K562 (cell line): Measurements from ENCODE around the gene ZKSCAN1. TPM values are rescaled to one million over a fixed set of nuclear protein-coding genes. Genes with fewer than 3 reads are reported as not detected.

ENCODE experiments used
- ATF2 ChIP-seq: sonication (generic); formaldehyde crosslinking; IDR thresholded peaks from 2 replicates; pipeline ENCODE4 v1.8.1; 2022; ENCODE audit warnings: missing genetic modification reagents
- CCNT2 ChIP-seq: IDR thresholded peaks from 2 replicates; pipeline ENCODE4 v1.6.1; 2011; ENCODE audit warnings: borderline replicate concordance, low read depth, mild to moderate bottlenecking, moderate library complexity, mixed read lengths, low read length; ENCODE audit not compliant: insufficient read length; ENCODE audit errors: extremely low read depth
- CHD2 ChIP-seq: IDR thresholded peaks from 2 replicates; pipeline ENCODE4 v1.6.1; 2011; ENCODE audit warnings: low read depth, low read length
- KAT8 ChIP-seq: fragments of 450-650 bp; IDR thresholded peaks from 2 replicates; pipeline ENCODE4 v1.6.1; 2016; ENCODE audit warnings: low read depth, mild to moderate bottlenecking
- MEIS2 ChIP-seq: fragments of 450-650 bp; IDR thresholded peaks from 2 replicates; pipeline ENCODE4 v1.6.1; 2014; ENCODE audit warnings: mild to moderate bottlenecking; ENCODE audit not compliant: partially characterized antibody
- RBM34 ChIP-seq: fragments of 200-400 bp; formaldehyde crosslinking; IDR thresholded peaks from 2 replicates; pipeline ENCODE4 v1.6.1; 2018; ENCODE audit warnings: low read length, borderline replicate concordance; ENCODE audit not compliant: insufficient read depth
- SMAD2 ChIP-seq: fragments of 150-350 bp; IDR thresholded peaks from 2 replicates; pipeline ENCODE4 v1.6.1; 2014; ENCODE audit warnings: low read depth, mild to moderate bottlenecking, low read length
- SNRNP70 ChIP-seq: fragments of 200-400 bp; formaldehyde crosslinking; optimal IDR thresholded peaks from 2 replicates; pipeline ENCODE3; 2017; ENCODE audit warnings: low read depth, low read length
- TOE1 ChIP-seq, 2 experiments: fragments of 450-650 bp in 1 of 2; sonication (generic) in 1 of 2; formaldehyde crosslinking in 1 of 2; IDR thresholded peaks; 2 replicates each; pipeline versions ENCODE4 v1.7.1 to v1.8.0; 2016 to 2022; ENCODE audit warnings: borderline replicate concordance in 2 of 2, mild to moderate bottlenecking in 2 of 2, antibody characterized with exemption in 1 of 2, inconsistent platforms in 1 of 2, low read depth in 1 of 2, missing genetic modification reagents in 1 of 2, moderate library complexity in 1 of 2
- ZNF12 ChIP-seq: sonication (generic); formaldehyde crosslinking; IDR thresholded peaks from 2 replicates; pipeline ENCODE4 v1.4.0; 2020; ENCODE audit warnings: mild to moderate bottlenecking, missing genetic modification reagents
- ZNF232 ChIP-seq: sonication (generic); formaldehyde crosslinking; IDR thresholded peaks from 2 replicates; pipeline ENCODE4 v1.8.0; 2022; ENCODE audit warnings: mild to moderate bottlenecking, missing genetic modification reagents
- ZNF24 ChIP-seq: fragments of 450-650 bp; IDR thresholded peaks from 2 replicates; pipeline ENCODE4 v1.6.1; 2016
- ZNF282 ChIP-seq: sonication (generic); formaldehyde crosslinking; IDR thresholded peaks from 2 replicates; pipeline ENCODE4 v1.8.1; 2023; ENCODE audit warnings: missing genetic modification reagents
- ZNF324 ChIP-seq: fragments of 250-450 bp; sonication (Bioruptor Pico); IDR thresholded peaks from 2 replicates; pipeline ENCODE4 v1.4.0; 2020; ENCODE audit warnings: mild to moderate bottlenecking
- ZNF449 ChIP-seq: fragments of 250-450 bp; sonication (Bioruptor Pico); IDR thresholded peaks from 2 replicates; pipeline ENCODE4 v1.8.0; 2022; ENCODE audit warnings: moderate library complexity, mild to moderate bottlenecking, inconsistent platforms
- polyA plus RNA-seq, 8 experiments: library from polyadenylated mRNA; depleted of rRNA in 4 of 8; stranded (reverse) in 5 of 8; unstranded in 3 of 8; fragments of >200 nt; fragmentation: Nextera tagmentation in 2 of 8; fragmentation: Illumina TruSeq in 1 of 8; extraction: Ambion mirVana in 2 of 8; extraction: Trizol in 1 of 8; gene quantifications; 2 replicates each; pipeline versions ENCODE4 v1.2.1 to v1.2.3, GENCODE V29; 2011 to 2014; ENCODE audit warnings: inconsistent platforms in 1 of 8, missing spikeins in 1 of 8
- total RNA-seq, 7 experiments: library from RNA; depleted of rRNA in 6 of 7; stranded (reverse); fragments of >200 nt in 6 of 7; fragmentation: Illumina TruSeq in 2 of 7; extraction: Trizol in 2 of 7; gene quantifications; 2 replicates each; pipeline versions ENCODE4 v1.2.1 to v1.2.3, GENCODE V29; 2011 to 2021; ENCODE audit warnings: low replicate concordance in 1 of 7
- TF ChIP-seq, protein P1 (sequence below): fragments of 200-800 bp; sonication (Bioruptor generic); IDR thresholded peaks from 2 replicates; pipeline ENCODE4 v1.6.1; 2016; ENCODE audit warnings: missing genetic modification characterization, missing compliant biosample characterization
- TF ChIP-seq, protein P2 (sequence below): fragments of 250-450 bp; sonication (Bioruptor Pico); IDR thresholded peaks from 2 replicates; pipeline ENCODE4 v1.5.0; 2021; ENCODE audit warnings: mild to moderate bottlenecking, borderline replicate concordance

ZKSCAN1 gene
- total and polyA plus RNA-seq, 9 of the 15 experiments (the other 6 are each of a cell fraction or from before 2014, with no cell fraction given), result 5.3 to 43.0 (median 23.2) TPM

- TF ChIP-seq, protein P1, sequence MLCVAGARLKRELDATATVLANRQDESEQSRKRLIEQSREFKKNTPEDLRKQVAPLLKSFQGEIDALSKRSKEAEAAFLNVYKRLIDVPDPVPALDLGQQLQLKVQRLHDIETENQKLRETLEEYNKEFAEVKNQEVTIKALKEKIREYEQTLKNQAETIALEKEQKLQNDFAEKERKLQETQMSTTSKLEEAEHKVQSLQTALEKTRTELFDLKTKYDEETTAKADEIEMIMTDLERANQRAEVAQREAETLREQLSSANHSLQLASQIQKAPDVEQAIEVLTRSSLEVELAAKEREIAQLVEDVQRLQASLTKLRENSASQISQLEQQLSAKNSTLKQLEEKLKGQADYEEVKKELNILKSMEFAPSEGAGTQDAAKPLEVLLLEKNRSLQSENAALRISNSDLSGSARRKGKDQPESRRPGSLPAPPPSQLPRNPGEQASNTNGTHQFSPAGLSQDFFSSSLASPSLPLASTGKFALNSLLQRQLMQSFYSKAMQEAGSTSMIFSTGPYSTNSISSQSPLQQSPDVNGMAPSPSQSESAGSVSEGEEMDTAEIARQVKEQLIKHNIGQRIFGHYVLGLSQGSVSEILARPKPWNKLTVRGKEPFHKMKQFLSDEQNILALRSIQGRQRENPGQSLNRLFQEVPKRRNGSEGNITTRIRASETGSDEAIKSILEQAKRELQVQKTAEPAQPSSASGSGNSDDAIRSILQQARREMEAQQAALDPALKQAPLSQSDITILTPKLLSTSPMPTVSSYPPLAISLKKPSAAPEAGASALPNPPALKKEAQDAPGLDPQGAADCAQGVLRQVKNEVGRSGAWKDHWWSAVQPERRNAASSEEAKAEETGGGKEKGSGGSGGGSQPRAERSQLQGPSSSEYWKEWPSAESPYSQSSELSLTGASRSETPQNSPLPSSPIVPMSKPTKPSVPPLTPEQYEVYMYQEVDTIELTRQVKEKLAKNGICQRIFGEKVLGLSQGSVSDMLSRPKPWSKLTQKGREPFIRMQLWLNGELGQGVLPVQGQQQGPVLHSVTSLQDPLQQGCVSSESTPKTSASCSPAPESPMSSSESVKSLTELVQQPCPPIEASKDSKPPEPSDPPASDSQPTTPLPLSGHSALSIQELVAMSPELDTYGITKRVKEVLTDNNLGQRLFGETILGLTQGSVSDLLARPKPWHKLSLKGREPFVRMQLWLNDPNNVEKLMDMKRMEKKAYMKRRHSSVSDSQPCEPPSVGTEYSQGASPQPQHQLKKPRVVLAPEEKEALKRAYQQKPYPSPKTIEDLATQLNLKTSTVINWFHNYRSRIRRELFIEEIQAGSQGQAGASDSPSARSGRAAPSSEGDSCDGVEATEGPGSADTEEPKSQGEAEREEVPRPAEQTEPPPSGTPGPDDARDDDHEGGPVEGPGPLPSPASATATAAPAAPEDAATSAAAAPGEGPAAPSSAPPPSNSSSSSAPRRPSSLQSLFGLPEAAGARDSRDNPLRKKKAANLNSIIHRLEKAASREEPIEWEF (CRISPR knock-in tag), result no peak; the same call in 1 of the 2 replicates
- TF ChIP-seq MEIS2, result peak; percentile 72
- TF ChIP-seq TOE1 (IDR thresholded peaks at IDR 0.05; ENCODE audit: borderline replicate concordance), result peak; percentile 28
- no peak; the same call in 1 of the 2 replicates for TF ChIP-seq TOE1 (CRISPR knock-in tag; IDR thresholded peaks at IDR 0.05; ENCODE audit: borderline replicate concordance, low read depth)
- no peak for TF ChIP-seq ZNF449
- TF ChIP-seq SMAD2, result no peak
- peak; percentile 62; the same call in 1 of the 2 replicates for TF ChIP-seq ZNF24
- TF ChIP-seq CHD2, result peak; percentile 20
- no peak for TF ChIP-seq ZNF324 (CRISPR knock-in tag)
- TF ChIP-seq, protein P2, sequence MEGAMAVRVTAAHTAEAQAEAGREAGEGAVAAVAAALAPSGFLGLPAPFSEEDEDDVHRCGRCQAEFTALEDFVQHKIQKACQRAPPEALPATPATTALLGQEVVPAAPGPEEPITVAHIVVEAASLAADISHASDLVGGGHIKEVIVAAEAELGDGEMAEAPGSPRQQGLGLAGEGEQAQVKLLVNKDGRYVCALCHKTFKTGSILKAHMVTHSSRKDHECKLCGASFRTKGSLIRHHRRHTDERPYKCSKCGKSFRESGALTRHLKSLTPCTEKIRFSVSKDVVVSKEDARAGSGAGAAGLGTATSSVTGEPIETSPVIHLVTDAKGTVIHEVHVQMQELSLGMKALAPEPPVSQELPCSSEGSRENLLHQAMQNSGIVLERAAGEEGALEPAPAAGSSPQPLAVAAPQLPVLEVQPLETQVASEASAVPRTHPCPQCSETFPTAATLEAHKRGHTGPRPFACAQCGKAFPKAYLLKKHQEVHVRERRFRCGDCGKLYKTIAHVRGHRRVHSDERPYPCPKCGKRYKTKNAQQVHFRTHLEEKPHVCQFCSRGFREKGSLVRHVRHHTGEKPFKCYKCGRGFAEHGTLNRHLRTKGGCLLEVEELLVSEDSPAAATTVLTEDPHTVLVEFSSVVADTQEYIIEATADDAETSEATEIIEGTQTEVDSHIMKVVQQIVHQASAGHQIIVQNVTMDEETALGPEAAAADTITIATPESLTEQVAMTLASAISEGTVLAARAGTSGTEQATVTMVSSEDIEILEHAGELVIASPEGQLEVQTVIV (CRISPR knock-in tag), result no peak
- no peak for TF ChIP-seq SNRNP70
- no peak for TF ChIP-seq ZNF232 (CRISPR knock-in tag)
- TF ChIP-seq KAT8, result no peak
- TF ChIP-seq CCNT2, result peak; percentile 98
- TF ChIP-seq ZNF12 (CRISPR knock-in tag), result no peak
- TF ChIP-seq ZNF282 (CRISPR knock-in tag), result no peak
- no peak for TF ChIP-seq ATF2 (CRISPR knock-in tag)
- no peak for TF ChIP-seq RBM34
Measured at GRCh38 chr7:100081535-100082102, 66.2 kb downstream of the ZKSCAN1 start, which contains the start of gene ZNF3 (continued).
